Peyer's patch (tissue), 4 donors: ENCODE measurements around the gene SLC44A5. TPM values are rescaled to one million over a fixed set of nuclear protein-coding genes. Genes with fewer than 3 reads are reported as not detected.

Source experiments
- DNase-seq, 3 donors: peaks; one replicate each; pipeline ENCODE4 v3.0.0-alpha.2; 2017 to 2019
- H3K27ac ChIP-seq, 4 donors: fragments of 200-600 bp; sonication (generic); one replicate each; pipeline ENCODE4 v1.5.1; 2016 to 2019
- H3K27me3 ChIP-seq, 2 donors: fragments of 200-600 bp; sonication (generic); one replicate each; pipeline ENCODE4 v1.5.1; 2019
- H3K36me3 ChIP-seq, 3 donors: fragments of 200-600 bp; sonication (generic); one replicate each; pipeline ENCODE4 v1.5.1; 2016 to 2019
- H3K4me1 ChIP-seq, 4 donors: fragments of 200-600 bp; sonication (generic); one replicate each; pipeline ENCODE4 v1.5.1; 2016 to 2019
- H3K4me3 ChIP-seq, 4 donors: fragments of 200-600 bp; sonication (generic); 1 replicate in 3 of 4; 2 replicates in 1 of 4; pipeline ENCODE4 v1.5.1; 2016 to 2019; ENCODE audit warnings: mild to moderate bottlenecking in 1 of 4
- H3K9me3 ChIP-seq, 4 donors: fragments of 200-600 bp; sonication (generic); one replicate each; pipeline ENCODE4 v1.5.1; 2016 to 2019; ENCODE audit warnings: mild to moderate bottlenecking in 1 of 4
- POLR2A ChIP-seq, 2 donors: fragments of 450-650 bp; IDR thresholded peaks; one replicate each; pipeline ENCODE4 v1.5.1; 2017; ENCODE audit warnings: antibody characterized with exemption in 2 of 2, mild to moderate bottlenecking in 2 of 2, moderate library complexity in 2 of 2
- total RNA-seq, 4 donors: library from RNA; depleted of rRNA; stranded (reverse); fragments of >200 nt; gene quantifications; one replicate each; pipeline ENCODE4 v1.1.0, GENCODE V29; 2016
- TF ChIP-seq, protein P1 (sequence below), 6 experiments: fragments of 450-650 bp in 4 of 6; fragments of 200-600 bp in 2 of 6; sonication (generic) in 1 of 6; IDR thresholded peaks; one replicate each; pipeline ENCODE4 v1.5.1; 2017 to 2019; ENCODE audit warnings: antibody characterized with exemption in 6 of 6, mild to moderate bottlenecking in 3 of 6, moderate library complexity in 1 of 6

The SLC44A5 gene
- total RNA-seq, 4 donors from 2014 or later, result 0.70 to 0.80 TPM; not detected in 2

DNA sequence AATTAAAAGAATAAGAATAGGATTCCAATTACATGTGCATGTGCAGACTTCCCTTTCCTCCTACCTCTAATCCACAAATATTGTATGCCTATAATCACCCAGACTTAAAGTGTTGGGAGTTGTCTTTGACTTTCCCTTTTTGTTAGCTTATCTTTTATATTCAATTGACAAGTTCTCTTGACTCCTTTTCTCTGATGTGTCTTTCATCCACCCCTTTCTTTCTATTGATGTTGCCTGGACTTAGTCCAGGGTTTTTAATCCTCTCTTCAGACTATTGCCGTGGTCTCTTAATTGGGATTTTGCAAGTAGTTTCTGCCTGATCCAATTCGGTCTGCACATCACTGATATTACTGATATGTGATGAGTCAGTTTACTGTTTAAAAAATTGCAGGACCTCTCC lies 305.9 kb downstream of the SLC44A5 start:
- no peak overlapping the region for H3K4me3 ChIP-seq
- DNase-seq, result no peak
- H3K9me3 ChIP-seq, result no peaks in the 10 kb centered on the region
- TF ChIP-seq, protein P1, sequence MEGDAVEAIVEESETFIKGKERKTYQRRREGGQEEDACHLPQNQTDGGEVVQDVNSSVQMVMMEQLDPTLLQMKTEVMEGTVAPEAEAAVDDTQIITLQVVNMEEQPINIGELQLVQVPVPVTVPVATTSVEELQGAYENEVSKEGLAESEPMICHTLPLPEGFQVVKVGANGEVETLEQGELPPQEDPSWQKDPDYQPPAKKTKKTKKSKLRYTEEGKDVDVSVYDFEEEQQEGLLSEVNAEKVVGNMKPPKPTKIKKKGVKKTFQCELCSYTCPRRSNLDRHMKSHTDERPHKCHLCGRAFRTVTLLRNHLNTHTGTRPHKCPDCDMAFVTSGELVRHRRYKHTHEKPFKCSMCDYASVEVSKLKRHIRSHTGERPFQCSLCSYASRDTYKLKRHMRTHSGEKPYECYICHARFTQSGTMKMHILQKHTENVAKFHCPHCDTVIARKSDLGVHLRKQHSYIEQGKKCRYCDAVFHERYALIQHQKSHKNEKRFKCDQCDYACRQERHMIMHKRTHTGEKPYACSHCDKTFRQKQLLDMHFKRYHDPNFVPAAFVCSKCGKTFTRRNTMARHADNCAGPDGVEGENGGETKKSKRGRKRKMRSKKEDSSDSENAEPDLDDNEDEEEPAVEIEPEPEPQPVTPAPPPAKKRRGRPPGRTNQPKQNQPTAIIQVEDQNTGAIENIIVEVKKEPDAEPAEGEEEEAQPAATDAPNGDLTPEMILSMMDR (IDR thresholded peaks at IDR 0.05), result no peak
- no peak for TF ChIP-seq POLR2A (IDR thresholded peaks at IDR 0.05)
- no peak overlapping the region for H3K27ac ChIP-seq
- no peaks in the 10 kb centered on the region for H3K27me3 ChIP-seq
- H3K4me1 ChIP-seq, result no peaks in the 10 kb centered on the region
- no peaks in the 10 kb centered on the region for H3K36me3 ChIP-seq

DNA sequence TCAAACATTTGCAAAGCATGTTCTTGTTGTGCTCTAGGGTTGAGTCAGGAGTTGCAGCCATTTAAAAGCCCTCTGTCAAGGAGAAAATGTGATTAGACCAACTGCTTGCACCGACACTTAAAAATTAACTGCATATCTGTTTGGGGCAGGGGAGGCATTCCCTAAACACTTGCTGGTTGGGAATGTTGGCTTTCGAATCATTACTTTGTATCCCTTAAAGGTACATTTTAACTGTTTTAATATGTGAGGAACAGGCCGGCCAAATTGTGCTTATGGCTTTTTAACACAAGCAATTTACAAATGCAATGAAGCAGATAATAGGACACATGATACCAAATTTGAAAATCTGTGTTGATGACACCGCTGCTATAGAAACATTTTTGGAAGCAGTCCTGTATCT lies 317.6 kb downstream of the SLC44A5 start:
- Histone ChIP-seq H3K4me3 (no peak overlapping the region), H3K9me3 (no peaks in the 10 kb centered on the region), H3K4me1 (no peaks in the 10 kb centered on the region), H3K36me3 (no peaks in the 10 kb centered on the region), H3K27ac (no peak overlapping the region), H3K27me3 (no peaks in the 10 kb centered on the region)
- TF ChIP-seq POLR2A (IDR thresholded peaks at IDR 0.05), result no peak
- TF ChIP-seq, protein P1 (IDR thresholded peaks at IDR 0.05), result no peak
- DNase-seq, result no peak

DNA sequence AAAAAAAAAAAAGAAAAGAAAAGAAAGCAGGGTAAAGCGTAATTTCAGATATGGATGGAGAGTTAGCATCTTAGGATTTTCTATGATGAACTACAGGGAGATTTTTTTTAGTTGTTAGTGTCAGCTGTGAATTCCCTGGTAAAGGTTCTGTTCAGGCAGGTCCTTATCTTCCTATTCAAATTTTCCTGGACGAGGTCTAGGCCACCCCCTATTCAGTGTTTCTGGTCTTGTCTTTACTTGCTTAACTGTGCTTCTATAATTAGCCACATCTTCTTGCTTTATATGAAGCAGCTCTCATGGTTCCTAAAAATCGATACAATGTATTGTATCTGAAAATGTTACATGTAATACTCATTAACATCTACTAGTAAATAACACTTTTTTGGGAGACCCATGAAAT lies 318.9 kb downstream of the SLC44A5 start:
- H3K27me3 ChIP-seq, result no peaks in the 10 kb centered on the region
- H3K9me3 ChIP-seq, result no peaks in the 10 kb centered on the region
- H3K4me1 ChIP-seq, result no peaks in the 10 kb centered on the region
- H3K4me3 ChIP-seq, result no peak overlapping the region
- no peaks in the 10 kb centered on the region for H3K36me3 ChIP-seq
- DNase-seq, result no peak
- H3K27ac ChIP-seq, result no peak overlapping the region
- TF ChIP-seq POLR2A (IDR thresholded peaks at IDR 0.05), result no peak
- TF ChIP-seq, protein P1 (IDR thresholded peaks at IDR 0.05), result no peak

DNA sequence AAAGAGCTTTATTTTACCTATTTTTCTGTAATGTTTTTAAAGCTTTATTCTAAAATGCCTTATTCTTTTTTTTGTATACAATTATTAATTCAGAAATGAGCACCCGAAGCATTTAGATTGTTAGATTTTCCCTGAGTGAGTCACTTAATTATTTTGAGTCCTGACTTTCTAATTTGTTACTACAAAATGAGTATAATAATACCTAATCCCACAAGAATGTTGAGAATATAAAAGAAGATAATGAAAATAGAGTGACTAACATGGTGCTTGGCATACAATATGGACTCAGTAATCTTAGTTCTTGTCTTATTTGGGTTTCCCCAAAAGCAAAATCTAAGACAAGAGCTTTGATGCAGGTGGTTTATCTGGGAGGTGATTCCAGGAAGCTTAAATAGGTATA lies 334.5 kb downstream of the SLC44A5 start:
- no peak overlapping the region for H3K27ac ChIP-seq
- no peaks in the 10 kb centered on the region for H3K36me3 ChIP-seq
- H3K9me3 ChIP-seq, result no peaks in the 10 kb centered on the region
- TF ChIP-seq, protein P1 (IDR thresholded peaks at IDR 0.05), result no peak
- TF ChIP-seq POLR2A (IDR thresholded peaks at IDR 0.05), result no peak
- no peaks in the 10 kb centered on the region for H3K4me1 ChIP-seq
- no peaks in the 10 kb centered on the region for H3K27me3 ChIP-seq
- H3K4me3 ChIP-seq, result no peak overlapping the region
- no peak for DNase-seq

DNA sequence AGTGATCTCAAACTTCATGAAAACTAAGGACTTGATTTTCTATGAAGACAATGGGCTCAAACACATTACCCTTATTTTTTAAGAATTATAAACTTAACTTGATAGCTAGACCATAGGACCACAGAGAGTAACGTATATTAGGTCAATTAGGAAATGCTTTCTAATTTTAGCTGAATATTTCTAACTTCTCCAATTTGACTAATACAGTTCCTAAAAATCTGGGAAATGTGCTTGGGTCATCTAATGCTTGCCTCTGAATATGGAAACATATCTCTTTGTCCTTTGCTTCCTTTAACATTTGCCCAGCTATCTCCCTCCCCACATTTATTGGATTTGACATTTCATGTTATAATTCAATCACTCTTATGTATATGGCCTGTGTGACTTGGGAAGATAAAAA lies 335.3 kb downstream of the SLC44A5 start:
- DNase-seq, result no peak
- no peaks in the 10 kb centered on the region for H3K9me3 ChIP-seq
- H3K27me3 ChIP-seq, result no peaks in the 10 kb centered on the region
- H3K27ac ChIP-seq, result no peak overlapping the region
- H3K36me3 ChIP-seq, result no peaks in the 10 kb centered on the region
- no peaks in the 10 kb centered on the region for H3K4me1 ChIP-seq
- no peak overlapping the region for H3K4me3 ChIP-seq
- TF ChIP-seq, protein P1 (IDR thresholded peaks at IDR 0.05), result no peak
- no peak for TF ChIP-seq POLR2A (IDR thresholded peaks at IDR 0.05)

DNA sequence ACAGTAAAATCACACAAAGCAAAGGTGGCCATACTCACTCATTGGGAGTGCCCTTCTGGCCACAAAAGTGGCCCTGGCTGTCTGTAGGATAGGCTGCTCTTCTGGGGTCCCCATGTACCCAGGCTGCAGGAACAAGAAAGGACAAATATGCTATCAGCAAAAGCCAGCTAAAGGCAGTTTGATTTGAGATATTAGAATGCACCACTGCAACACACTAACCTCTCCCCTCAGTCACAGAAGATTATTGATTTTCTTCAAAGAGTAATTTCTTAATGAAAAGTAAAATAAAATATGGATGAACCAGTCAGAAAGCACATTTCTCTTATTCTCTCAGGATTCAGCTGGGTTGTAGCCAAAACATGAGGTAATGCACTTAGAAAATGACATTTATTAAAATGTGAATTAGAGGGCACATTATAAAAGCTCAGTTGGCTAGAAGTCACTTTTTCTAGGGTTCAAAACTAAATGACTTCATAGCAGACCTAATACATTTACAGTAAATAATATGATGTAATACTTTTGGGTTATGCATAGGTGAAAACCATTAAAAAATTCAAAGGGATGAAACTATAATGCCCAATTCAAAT lies 335.9 kb downstream of the SLC44A5 start:
- Histone ChIP-seq H3K36me3 (no peaks in the 10 kb centered on the region), H3K9me3 (no peaks in the 10 kb centered on the region)
- no peak for TF ChIP-seq POLR2A (IDR thresholded peaks at IDR 0.05)
- TF ChIP-seq, protein P1 (IDR thresholded peaks at IDR 0.05), result no peak

More for the DNA sequence above, 335.9 kb downstream of the SLC44A5 start:
- Histone ChIP-seq H3K27me3 (no peaks in the 10 kb centered on the region), H3K4me3 (no peak overlapping the region), H3K27ac (no peak overlapping the region), H3K4me1 (no peaks in the 10 kb centered on the region)
- DNase-seq, result no peak
